Lower lobe of right lung (tissue), 2 donors: ENCODE measurements around the gene GALK2. TPM values are rescaled to one million over a fixed set of nuclear protein-coding genes. Genes with fewer than 3 reads are reported as not detected.
"Not testable (repeated sequence)": the region's sequence is repeated elsewhere in the genome, so short reads cannot be mapped to it uniquely, and the experiment has no call there.

ENCODE experiments used
- ATAC-seq, 2 donors: fragments of 200-7000 bp; cut with Tn5 transposase; one replicate each; pipeline ENCODE4 v1.9.1; 2020 to 2022; ENCODE audit warnings: mild to moderate bottlenecking in 2 of 2, moderate library complexity in 2 of 2
- DNase-seq: peaks from one replicate; pipeline ENCODE4 v3.0.0-alpha.2; 2020
- H3K27ac ChIP-seq: fragments of 200-600 bp; one replicate; pipeline ENCODE4 v1.8.0; 2022
- H3K27me3 ChIP-seq: fragments of 200-600 bp; one replicate; pipeline ENCODE4 v1.8.0; 2022; ENCODE audit warnings: low read depth
- H3K36me3 ChIP-seq: fragments of 200-600 bp; one replicate; pipeline ENCODE4 v1.8.0; 2022; ENCODE audit warnings: mild to moderate bottlenecking
- H3K4me1 ChIP-seq: fragments of 200-600 bp; one replicate; pipeline ENCODE4 v1.8.0; 2022
- H3K4me3 ChIP-seq: fragments of 200-600 bp; one replicate; pipeline ENCODE4 v1.8.0; 2022; ENCODE audit warnings: mild to moderate bottlenecking
- H3K9me3 ChIP-seq: fragments of 200-600 bp; one replicate; pipeline ENCODE4 v1.8.0; 2022
- intact Hi-C: fragments of 100-400 bp; cut with DNase I; formaldehyde crosslinking; loops from one replicate; pipeline ENCODE4 v1.11.0; 2022
- total RNA-seq: library from RNA; stranded (reverse); fragmentation: NEBNext Ultra II Directional; extraction: Animal tissue kit (Norgen Biotek cat#: 25700); gene quantifications from one replicate; pipeline ENCODE4 v1.2.1, GENCODE V29; 2021
- TF ChIP-seq, protein P1 (sequence below): fragments of 200-600 bp; IDR thresholded peaks from one replicate; pipeline ENCODE4 v1.8.0; 2022; ENCODE audit warnings: antibody characterized with exemption, mild to moderate bottlenecking
- donor health status: DM: no; HTN: yes; CAD: no; lungs with severe emphysema.

The GALK2 gene
- total RNA-seq, 1 donor from 2014 or later: 38.8 TPM

DNA sequence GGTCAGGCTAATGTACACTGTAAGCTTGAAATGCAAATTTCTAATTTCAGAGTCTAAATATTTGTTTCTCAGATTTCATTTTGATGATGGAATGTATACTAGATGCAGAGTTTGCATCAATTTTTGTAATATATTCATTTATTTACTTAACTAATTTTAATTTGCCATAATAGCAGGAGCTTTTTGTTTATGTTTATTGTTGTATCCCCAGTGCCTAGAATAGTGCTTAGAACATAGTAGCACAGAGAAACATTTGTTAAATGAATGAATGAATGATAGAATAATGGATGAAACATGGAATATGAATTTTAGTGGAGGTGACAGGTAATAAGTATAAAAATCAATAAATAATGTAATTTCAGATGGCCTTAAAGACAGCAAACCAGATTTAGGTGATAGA lies 5.2 kb upstream of the GALK2 start:
- Histone ChIP-seq H3K9me3 (no peaks in the 10 kb centered on the region), H3K4me3 (no peak overlapping the region), H3K27ac (no peak overlapping the region), H3K4me1 (no peaks in the 10 kb centered on the region), H3K27me3 (no peaks in the 10 kb centered on the region), H3K36me3 (peaks cover 9% of the 10 kb centered on the region)
- TF ChIP-seq, protein P1, sequence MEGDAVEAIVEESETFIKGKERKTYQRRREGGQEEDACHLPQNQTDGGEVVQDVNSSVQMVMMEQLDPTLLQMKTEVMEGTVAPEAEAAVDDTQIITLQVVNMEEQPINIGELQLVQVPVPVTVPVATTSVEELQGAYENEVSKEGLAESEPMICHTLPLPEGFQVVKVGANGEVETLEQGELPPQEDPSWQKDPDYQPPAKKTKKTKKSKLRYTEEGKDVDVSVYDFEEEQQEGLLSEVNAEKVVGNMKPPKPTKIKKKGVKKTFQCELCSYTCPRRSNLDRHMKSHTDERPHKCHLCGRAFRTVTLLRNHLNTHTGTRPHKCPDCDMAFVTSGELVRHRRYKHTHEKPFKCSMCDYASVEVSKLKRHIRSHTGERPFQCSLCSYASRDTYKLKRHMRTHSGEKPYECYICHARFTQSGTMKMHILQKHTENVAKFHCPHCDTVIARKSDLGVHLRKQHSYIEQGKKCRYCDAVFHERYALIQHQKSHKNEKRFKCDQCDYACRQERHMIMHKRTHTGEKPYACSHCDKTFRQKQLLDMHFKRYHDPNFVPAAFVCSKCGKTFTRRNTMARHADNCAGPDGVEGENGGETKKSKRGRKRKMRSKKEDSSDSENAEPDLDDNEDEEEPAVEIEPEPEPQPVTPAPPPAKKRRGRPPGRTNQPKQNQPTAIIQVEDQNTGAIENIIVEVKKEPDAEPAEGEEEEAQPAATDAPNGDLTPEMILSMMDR: no peak
- DNase-seq (no peak), ATAC-seq (no peak)
- intact Hi-C loops: no loop called here

GRCh38 chr15:49168016-49168415 lies 2.0 kb upstream of the GALK2 start:
- Histone ChIP-seq H3K36me3 (no peaks in the 10 kb centered on the region), H3K4me3 (no peak overlapping the region), H3K27ac (no peak overlapping the region), H3K27me3 (no peaks in the 10 kb centered on the region), H3K4me1 (peaks cover 13% of the 10 kb centered on the region), H3K9me3 (no peaks in the 10 kb centered on the region)
- intact Hi-C loops: no loop called here
- TF ChIP-seq, protein P1: no peak
- ATAC-seq (no peak), DNase-seq (no peak)

- Histone ChIP-seq H3K36me3 (no peaks in the 10 kb centered on the region), H3K4me1 (peaks cover 13% of the 10 kb centered on the region), H3K9me3 (no peaks in the 10 kb centered on the region), H3K27me3 (no peaks in the 10 kb centered on the region), H3K27ac (no peak overlapping the region), H3K4me3 (no peak overlapping the region)
- DNase-seq (no peak), ATAC-seq (no peak)
- TF ChIP-seq, protein P1: no peak
- intact Hi-C loops: no loop called here
These were observed 1.7 kb downstream of the GALK2 start for GRCh38 chr15:49171790-49172189.

- ATAC-seq: no peak
- H3K36me3 ChIP-seq: no peaks in the 10 kb centered on the region
- no peak overlapping the region for H3K4me3 ChIP-seq
- intact Hi-C loops: no loop called here
- H3K9me3 ChIP-seq: no peaks in the 10 kb centered on the region
- no peaks in the 10 kb centered on the region for H3K27me3 ChIP-seq
- no peak overlapping the region for H3K27ac ChIP-seq
- peaks cover 13% of the 10 kb centered on the region for H3K4me1 ChIP-seq
- TF ChIP-seq, protein P1: no peak
- no peak for DNase-seq
These were observed 4.9 kb downstream of the GALK2 start for GRCh38 chr15:49174902-49175301.

DNA sequence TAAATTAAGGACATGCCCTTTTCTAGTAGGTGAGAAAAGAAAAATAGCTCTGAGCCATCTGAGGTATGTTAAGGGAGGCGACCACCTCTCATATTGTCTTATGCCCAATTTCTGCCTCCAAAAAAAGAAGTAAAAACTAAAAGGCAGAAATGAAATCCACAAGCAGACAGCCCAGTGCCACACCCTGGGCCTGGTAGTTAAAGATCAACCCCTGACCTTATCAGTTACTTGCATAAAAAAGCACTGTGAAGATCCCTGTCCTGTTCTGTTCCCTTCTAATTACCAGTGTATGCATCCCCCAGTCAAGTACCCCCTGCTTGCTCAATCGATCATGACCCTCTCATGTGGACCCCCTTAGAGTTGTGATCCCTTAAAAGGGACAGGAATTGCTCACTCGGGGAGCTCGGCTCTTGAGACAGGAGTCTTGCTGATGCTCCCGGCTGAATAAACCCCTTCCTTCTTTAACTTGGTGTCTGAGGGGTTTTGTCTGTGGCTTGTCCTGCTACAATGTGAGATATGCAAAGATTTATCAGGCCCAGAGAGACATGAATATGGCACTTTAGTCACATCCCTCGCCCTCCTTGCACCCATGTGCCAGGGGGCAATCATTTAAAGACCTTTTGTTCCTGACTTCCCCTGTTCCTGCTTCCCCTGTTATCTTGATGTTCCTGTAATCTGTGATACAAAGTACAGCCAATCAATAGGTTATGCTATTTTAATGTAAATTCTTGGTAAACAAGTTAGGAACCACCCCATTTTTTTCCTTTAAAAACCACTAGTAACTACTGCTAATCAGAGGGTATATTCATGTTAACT lies 5.7 kb downstream of the GALK2 start:
- H3K9me3 ChIP-seq, H3K36me3 ChIP-seq, H3K27ac ChIP-seq, intact Hi-C loops, H3K27me3 ChIP-seq, H3K4me3 ChIP-seq, DNase-seq, ATAC-seq: not testable (repeated sequence)
- H3K4me1 ChIP-seq: peaks cover 11% of the 10 kb centered on the region

- Histone ChIP-seq H3K4me1 (no peaks in the 10 kb centered on the region), H3K9me3 (no peaks in the 10 kb centered on the region), H3K27ac (no peak overlapping the region), H3K36me3 (no peaks in the 10 kb centered on the region), H3K27me3 (no peaks in the 10 kb centered on the region), H3K4me3 (no peak overlapping the region)
- no peak for ATAC-seq
- TF ChIP-seq, protein P1: no peak
- DNase-seq: no peak
- intact Hi-C loops: no loop called here
These were observed 8.4 kb downstream of the GALK2 start for GRCh38 chr15:49178497-49178896.
